Measurements from ENCODE around the gene VASP.

The VASP gene

DNA sequence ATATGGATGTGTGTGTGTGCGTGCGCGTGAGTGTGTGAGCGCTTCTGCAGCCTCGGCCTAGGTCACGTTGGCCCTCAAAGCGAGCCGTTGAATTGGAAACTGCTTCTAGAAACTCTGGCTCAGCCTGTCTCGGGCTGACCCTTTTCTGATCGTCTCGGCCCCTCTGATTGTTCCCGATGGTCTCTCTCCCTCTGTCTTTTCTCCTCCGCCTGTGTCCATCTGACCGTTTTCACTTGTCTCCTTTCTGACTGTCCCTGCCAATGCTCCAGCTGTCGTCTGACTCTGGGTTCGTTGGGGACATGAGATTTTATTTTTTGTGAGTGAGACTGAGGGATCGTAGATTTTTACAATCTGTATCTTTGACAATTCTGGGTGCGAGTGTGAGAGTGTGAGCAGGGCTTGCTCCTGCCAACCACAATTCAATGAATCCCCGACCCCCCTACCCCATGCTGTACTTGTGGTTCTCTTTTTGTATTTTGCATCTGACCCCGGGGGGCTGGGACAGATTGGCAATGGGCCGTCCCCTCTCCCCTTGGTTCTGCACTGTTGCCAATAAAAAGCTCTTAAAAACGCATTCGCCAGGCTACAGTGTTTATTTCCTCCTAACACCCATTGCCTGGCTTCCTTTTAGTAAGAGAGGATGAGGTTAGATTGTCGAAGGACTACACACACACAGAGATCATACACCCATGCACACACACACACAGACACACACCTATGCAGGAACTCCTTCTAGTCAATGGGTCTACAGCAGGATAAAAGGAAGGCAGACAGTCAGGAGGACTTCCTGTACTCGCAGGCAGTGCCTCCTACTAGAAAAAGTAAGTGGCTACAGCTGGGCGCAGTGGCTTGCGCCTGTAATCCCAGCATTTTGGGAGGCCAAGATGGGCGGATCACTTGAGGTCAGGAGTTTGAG is 32.4 kb upstream of the VASP start:
- no peak for DNase-seq

DNA sequence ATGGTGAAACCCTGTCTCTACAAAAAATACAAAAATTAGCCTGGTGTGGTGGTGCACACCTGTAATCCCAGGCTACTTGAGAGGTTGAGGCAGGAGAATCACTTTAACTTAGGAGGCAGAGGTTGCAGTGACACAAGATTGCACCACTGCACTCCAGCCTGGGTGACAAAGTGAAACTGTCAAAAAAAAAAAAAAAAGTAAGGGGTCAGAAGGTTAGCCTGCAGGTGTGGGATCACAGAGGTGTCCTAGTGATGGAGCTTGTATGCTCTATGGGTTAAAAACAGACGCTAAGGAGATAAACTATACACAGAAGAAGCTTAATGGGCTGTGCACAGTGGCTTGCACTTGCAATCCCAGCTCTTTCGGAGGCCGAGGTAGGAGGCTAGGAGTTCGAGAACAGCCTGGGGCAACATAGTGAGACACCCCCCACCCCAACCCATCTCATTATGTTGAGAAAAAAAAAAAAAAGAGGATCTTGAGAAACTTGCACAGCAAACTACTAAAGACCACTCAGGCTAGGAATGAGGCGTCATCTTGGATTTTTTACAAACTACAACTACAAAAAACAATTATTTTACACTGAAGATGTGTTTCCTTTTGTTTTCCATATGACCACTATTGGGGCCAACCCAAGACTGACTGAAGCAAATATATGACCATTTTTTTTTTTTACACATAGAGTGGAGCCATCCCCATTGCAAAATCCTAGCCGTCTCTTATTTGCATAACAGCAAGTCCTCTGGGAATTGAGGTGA is 31.6 kb upstream of the VASP start:
- DNase-seq = no peak

DNA sequence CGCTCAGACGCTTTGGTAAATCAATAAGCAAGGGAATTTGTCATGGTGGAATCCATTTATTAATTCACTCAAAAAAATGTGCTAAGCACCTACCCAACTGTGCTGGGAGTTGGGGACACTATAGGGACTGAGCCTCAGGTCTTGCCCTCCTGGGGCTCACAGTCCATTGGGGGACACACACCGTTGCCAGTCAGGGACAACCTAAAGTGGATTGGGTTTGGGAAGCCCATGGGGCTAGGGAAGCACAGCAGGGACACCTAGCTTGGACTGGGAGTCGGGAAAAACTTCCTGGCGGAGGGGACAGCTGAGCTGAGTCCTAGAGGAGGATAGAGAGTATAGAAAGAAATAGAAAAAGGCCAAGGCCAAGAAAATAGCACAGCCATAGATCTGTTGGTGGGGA is 31.0 kb upstream of the VASP start:
- DNase-seq = no peak

DNA sequence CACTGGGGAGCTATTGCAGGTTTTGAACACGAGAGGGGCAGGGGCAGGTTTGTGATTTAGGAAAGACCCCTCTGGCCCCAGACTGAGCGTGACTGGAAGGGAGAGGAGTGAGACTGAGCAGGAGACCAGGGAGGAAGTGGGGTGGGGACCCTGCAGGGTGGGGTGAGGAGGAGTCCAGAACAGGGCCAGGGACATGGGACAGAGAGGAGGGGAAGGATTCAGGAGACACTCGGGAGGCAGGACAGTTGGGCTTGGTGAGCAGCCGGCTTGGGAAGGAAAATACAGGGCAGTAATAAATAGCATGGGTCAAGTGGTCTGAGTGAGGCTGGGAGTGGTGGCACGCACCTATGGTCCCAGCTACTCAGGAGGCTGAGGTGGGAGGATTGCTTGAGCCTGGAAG is 30.1 kb upstream of the VASP start:
- no peak for DNase-seq

DNA sequence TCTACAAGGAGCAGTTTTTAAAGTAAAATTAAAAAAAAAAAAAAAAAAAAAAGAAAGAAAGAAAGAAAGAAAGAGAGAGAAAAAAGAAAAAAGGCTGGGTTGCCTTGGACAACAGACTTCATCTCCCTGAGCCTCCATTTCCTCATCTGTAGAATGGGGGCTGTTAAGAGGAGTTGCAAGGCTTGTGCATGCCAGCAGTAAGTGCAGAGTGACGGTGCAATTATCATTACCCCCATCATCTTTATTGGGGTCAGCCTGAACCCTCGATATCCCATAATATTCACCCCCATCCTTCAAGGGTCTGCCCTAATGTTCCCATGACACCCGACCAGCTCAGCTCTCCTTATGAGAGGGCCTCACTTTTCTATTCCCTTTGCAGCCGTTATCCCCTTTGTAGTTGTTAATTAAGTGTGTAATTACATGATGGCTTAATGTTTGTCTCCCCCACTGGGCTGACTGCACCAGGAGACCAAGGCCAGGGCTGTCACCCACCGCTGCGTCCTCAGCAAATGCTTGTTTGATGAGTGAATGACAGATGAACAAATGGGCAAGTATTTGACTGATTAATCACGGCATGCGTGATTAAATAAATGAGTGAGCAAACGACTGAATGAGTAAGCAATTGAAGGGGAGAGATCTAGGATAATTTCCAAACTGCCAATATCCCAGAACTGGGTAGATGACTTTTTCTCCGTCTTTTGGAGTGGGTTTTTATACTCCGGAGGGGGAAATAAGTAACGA is 29.4 kb upstream of the VASP start:
- no peak for DNase-seq

DNA sequence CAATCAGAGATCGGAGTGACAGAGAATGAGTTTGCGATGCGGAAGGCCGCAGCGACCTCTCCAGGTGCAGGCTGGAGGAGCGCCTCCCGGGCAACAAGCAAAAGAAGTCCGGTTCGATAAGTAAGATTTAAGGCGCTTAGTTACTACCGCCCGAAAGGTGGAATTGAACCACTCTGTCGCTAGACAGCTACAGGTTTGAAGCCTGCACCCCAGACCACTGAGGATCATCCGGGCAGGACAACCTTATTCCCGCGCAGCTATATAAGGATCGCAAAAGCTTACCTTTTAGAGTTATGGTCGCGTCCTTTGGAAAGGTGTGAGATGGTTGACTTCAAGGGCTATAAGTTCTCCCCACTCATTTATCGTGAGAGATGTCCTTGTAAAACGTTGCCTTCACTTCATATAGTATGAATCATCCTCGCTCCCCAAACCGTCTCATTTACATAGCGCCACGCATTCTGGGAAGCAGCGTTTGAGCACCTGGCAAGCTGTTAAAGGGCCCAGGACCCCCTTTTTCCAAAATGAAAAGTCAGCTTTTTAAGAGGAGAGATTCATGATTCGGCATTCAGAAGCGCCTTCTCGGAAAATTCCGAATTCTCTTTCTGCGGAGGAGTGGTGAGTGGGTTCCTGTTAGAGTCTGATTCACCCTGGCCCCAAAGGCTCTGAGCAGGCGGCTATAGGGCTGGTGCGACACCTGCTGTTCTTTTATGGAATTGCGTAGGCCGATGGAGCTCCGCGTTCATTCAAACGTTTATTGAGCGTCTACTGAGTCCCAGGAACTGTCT is 28.6 kb upstream of the VASP start:
- peak; percentile 39 for DNase-seq

DNA sequence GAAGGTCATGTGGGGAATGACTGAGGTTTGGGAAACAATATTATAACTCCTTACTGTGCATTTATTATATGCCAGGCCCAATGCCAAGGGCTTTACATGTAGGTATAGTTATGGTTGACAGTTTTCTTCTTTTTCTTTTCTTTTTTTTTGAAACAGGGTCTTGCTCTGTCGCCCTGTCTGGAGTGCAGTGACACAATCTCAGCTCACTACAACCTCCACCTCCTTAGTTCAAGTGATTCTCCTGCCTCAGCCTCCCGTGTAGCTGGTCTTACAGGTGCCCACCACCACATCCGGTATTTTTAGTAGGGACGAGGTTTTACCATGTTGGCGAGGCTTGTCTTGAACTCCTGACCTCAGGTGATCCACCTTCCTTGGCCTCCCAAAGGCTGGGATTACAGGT is 24.2 kb upstream of the VASP start:
- no peak for DNase-seq

DNA sequence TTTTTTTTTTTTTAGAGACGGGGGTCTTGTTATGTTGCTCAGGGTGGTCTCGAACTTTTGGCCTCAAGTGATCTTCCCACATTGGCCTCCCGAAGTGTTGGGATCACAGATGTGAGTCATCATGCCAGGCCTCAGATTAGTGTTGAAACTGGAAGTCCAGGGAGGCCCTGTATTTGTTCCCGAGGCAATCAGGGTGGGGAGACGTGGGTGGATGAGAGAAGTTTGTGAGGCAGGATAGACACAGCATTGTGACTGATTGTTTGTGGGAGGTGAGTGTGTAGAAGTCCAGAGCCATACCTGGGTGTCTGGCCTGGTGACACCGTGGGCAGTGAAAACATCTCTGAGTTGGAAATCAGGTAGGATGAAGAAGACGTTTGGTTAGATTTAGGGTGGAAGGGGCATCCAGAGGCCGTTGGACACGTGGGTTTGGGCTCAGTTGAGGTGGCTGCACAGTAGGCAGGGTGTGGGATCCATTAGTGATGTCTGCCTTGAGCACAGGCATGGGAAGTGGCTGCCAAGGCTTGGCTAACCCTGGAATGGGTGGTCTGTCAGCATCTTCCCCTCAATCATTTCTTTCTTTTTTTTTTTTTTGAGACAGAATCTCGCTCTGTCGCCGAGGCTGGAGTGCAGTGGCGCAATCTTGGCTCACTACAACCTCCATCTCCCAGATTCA is 22.9 kb upstream of the VASP start:
- DNase-seq = no peak

DNA sequence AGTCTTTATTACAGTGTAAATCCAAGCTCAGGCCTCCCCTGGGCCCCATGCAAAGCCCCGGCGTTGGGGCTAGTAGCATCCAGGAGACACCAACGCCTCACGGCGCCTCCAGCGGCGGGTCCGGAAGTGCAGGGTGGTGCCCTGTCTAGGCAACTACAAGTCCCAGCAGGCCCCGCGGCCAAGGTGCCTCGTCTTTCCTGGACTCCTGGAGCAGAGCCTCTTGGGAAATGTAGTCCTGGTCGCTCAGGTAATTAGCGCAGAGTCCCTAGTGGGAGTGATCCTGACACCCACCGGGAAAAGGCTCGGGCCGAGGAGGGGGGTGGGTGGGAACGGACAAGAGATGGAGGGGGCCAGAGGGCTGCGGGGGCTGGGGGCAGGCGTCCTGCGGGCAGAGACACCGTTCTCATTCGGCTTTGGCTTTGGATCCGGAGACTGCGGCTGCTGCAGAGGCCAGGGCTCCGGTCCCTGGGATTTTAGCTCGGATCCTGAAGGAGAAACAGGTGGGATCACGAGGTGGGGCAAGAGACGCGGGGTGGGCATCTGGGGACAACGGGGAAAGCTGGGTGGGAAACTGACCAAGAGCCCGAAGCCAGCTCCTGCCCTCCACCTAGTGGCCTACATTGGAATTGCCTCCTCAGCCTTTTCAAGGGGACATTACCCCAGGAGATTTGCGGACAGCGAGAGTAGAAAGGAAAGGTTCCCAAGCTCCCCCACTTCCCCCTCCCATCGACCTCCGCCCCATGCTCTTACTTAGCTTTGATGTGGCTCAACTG is 21.8 kb upstream of the VASP start:
- DNase-seq = peak; percentile 87

DNA sequence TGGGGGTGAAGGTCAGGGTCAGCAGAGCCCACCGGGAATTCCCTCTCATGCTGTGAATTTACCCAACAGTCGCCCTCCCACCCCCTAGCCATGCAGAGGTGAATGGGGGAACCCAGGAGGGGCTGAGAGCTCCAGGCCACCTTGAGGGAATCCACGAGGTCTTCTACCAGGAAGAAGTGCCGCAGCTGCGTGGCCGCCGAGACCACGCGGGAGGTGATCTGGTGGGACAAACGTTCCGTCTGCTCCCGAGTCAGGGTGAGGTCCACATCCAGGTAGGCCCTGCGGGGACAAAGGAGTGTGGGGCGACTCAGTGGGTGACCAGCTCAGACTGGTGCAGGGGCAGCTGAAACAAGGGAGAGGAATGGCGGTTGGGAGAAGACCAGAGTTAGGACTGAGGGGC is 18.6 kb upstream of the VASP start:
- DNase-seq = no peak

DNA sequence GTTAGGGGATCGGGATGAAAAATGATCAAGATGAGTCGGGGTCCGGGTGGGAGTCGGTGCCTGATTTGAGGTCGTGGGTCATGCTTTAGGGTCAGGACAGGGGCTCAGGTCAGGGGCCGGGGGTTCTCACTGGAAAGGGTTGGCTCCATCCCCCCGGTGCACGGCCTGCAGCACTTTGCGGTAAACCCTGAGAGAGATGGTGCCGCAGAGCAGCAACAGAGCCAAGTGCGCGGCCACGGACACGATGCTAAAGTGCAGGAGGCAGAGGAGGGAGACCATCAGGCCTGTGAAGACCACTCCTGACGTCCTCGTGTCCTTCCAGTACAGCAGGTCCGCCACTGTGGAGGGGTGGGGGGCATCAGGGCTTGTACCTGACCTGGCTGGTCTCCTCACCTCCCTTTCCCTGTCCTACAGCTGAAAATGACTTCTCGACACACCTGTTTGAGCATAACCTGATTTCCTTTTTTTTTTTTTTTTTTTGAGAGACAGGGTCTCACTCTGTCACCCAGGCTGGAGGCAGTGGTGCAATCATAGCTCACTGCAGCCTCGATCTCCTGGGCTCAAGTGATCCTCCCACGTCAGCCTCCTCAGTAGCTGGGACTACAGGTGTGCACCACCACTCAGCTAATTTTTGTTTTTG is 17.9 kb upstream of the VASP start:
- DNase-seq = no peak

DNA sequence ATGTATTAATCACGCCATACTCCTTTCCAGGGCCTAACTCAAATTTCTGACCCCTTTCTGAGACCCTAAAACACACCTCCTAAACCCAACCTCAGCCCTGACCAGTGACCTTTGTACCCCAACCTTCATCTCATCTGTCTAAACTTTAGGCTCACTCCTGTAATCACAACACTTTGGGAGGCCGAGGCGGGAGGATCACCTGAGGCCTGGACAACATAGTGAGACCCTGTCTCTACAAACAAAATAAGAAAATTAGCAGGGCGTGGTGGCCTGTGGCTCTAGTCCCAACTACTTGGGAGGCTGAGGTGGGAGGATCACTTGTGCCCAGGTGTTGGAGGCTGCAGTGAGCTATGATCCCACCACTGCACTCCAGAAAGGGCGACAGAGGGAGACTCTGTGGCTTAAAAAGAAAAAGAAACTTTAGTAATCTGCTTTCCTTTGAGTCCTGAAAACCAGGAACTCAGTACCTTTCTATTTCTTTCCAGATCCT is 15.1 kb upstream of the VASP start:
- DNase-seq = no peak

DNA sequence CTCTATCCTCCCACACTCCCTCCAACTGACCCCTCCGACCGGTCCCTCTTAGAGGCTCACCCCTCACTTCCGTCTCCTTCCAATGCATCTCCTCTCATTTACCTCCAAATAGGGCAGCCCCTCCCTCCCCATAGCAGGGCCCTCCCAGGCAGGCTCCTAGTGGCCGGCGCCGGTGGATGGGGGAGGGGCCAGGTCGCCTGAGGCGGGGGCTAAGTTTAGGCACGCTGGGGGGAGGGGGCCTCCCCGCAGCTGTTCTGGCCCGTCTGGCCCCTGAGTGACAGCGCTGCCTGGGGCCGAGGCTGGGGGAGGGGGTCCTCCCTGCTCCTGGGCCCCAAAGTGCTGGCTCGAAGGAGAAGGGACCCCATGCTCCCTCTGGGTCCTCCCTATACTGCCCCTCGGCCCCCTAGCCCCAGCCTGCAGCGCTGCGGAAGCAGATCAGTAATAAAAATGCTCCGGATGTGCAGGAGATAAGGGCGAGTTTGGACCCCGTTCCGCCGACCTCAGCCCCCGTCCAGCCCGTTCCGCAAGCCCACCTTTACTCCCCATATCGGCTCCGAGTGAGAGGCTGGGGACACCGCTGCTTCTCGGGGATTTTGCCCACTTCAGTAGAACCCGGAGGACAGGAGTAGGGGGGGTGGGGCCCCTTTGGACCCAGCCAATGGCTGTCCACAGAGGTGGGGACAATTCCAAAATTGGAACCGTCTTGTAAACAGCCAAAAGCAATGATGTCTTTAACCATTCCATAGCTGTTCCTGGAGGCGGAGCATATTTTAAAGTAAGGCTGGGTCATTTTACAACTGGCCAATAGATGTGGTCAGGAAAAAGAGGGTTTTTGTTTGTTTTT is 14.4 kb upstream of the VASP start:
- DNase-seq = no peak

DNA sequence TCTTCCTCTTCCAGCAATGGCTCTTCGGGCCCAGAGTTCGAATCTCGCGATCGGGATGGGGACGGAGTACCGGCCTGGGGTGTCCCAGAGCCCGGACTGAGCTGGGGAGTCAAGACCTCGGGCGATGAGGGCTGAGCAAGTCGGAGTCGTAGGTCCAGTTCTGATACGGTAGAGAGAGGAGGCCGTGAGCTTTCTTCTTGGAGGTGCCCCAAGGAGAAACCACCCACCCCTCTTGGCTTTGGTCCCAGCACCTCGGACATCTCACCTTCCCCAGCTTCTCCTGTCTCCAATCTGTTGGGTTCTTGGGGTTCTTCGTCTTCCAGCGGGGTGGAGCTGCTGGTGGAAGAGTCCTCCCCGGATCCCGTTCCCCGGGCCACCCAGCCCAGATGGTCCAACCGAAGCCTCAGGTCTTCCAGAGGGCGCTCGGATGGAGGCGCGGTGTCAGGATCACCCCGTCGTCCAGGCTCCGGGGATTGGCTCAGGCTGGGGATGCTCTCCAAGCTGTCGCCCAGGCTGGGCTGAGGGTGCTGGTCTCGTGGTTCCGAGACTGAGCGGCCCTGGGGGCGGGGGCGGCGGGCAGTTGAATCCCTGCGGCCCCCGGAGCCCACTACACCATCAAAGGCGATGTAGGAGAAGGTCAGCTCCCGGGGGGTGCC is 12.9 kb upstream of the VASP start:
- DNase-seq = no peak

DNA sequence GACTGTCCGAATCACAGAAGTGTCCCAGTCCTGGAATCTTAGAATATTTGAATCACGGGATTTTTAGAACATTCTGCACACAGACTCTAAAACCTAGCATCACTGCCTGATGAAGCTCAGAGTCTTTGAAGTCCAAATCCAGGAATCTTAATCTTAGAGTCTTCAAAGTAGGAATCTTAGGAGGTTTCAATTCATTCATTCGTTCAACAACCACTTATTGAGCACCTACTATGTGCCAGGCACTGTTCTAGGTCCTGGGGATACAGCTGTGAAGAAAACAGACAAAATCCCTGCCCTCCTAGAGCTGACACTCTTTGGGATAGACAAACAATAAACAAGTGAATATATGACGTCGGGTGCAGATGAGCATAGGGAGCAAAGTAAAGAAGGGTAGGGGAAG is 12.1 kb upstream of the VASP start:
- DNase-seq = no peak

DNA sequence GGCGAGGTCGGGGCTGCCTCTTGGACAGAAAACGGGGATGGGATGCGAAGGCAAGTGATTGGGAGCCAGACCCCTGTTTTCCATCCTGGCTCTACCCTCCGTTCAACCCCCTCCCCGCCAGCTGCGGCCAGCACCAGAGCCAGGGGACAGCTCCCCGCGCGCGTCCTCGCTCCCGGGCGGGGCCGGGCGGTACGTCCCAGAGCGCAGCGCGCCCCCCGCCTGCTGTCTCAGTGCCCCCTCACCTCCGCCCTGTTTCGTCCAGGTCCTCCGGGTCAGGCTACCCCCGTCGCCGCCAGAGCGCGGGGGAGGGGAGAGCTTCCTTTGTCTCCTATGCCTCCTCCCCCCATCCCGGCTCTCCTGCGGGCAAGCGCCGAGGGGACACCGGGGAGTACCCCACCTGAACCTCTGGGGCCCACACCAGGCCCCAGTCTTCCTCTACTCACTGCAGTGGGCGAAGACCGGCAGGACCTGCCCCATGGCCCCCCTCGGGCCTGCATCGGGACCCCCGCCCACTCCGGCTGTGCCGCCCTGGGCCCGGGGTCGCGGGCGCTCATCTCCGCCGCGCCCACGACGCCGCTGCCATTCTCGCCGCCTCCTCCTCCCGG is 10.8 kb upstream of the VASP start:
- no peak for DNase-seq

DNA sequence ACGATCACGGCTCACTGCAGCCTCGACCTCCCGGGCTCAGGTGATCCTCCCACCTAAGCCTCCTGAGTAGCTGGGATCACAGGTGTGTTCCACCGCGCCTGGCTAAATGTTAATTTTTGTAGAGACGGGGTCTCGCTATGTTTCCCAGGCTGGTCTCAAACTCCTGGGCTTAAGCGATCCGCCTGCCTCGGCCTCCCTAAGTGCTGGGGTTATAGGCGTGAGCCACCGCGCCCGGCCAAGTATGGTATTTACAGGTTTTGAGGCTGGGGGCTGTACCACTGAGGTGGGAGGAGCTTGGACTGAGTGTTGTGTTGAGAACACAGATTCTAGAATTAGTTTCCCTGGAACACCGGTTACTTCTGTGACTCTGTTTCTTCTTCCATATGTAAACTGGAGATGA is 9.5 kb upstream of the VASP start:
- DNase-seq = no peak

DNA sequence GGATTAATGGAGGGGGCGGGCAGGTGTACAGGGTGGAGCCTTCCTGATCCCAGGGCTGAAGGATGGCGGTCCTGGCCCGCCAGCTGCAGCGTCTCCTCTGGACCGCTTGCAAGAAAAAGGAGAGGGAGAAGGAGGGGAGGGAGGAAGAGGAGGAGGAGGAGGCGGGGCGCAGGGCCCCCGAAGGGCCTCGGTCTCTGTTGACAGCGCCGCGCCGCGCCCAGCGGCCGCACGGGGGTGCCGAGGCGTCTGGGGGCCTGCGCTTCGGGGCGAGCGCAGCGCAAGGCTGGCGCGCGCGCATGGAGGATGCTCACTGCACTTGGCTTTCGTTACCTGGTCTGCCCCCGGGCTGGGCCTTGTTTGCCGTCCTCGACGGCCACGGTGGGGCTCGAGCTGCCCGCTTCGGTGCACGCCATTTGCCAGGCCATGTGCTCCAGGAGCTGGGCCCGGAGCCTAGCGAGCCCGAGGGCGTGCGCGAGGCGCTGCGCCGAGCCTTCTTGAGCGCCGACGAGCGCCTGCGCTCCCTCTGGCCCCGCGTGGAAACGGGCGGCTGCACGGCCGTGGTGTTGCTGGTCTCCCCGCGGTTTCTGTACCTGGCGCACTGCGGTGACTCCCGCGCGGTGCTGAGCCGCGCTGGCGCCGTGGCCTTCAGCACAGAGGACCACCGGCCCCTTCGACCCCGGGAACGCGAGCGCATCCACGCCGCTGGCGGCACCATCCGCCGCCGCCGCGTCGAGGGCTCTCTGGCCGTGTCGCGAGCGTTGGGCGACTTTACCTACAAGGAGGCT is 8.7 kb upstream of the VASP start, which contains the start of gene PPM1N:
PPM1N (plus strand) TSS at position 33 of the 785 bp plus-strand sequence; CDS start at position 63, 30 bp downstream.
- DNase-seq = no peak

Measured in NCI-H1048 (cell line).